ENCODE measurements around the gene SMPX. TPM values are rescaled to one million over a fixed set of nuclear protein-coding genes. Genes with fewer than 3 reads are reported as not detected.

SMPX gene
- total RNA-seq, 1 donor from 2014 or later: not detected

DNA sequence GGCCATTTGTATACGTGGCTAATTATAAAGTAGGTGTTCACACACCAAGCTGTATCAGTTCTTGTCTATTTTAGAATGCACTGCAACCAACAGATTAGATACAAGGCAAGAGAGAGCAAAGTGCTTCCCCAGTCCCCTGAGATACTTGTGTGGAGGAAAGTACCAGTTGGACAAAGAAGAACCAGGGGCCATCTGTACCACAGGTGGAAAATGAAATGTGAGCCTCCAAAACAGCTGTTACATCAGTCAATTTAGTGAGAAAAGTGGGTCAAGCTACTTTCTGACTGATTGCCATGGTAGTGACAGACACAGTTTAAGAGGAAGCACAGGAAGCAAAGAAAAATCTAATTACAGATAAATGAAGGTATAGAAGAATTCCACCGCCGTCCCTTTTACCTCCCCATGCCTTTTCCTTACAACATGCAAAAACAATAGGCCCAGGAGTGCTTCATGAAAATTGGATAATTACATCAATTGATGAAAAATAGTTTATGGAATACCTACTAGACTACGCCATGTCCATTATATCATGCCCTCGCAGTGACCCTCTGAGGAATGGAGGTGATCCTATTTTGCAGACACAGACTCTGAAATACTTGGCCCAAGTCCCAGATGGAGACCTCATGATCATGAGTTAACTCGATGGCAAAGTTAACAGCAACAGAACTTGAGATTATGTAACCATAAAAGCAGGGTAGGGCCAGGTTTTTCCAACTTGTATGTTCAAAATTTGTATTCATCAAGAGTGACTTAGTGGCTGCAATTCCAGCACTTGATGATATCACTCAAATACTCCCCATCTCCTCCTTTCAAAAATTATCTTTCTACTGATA is 15.8 kb downstream of the SMPX start:
- H3K79me2 ChIP-seq (ENCODE audit: insufficient read depth, low read length): no peaks in the 10 kb centered on the region
- H3K27me3 ChIP-seq (ENCODE audit: insufficient read depth, low read length): no peaks in the 10 kb centered on the region
- H3K9me3 ChIP-seq (ENCODE audit: insufficient read depth, low read depth, low read length): no peaks in the 10 kb centered on the region
- H3K36me3 ChIP-seq (ENCODE audit: insufficient read depth, low read length): no peaks in the 10 kb centered on the region
- TF ChIP-seq, protein P1, sequence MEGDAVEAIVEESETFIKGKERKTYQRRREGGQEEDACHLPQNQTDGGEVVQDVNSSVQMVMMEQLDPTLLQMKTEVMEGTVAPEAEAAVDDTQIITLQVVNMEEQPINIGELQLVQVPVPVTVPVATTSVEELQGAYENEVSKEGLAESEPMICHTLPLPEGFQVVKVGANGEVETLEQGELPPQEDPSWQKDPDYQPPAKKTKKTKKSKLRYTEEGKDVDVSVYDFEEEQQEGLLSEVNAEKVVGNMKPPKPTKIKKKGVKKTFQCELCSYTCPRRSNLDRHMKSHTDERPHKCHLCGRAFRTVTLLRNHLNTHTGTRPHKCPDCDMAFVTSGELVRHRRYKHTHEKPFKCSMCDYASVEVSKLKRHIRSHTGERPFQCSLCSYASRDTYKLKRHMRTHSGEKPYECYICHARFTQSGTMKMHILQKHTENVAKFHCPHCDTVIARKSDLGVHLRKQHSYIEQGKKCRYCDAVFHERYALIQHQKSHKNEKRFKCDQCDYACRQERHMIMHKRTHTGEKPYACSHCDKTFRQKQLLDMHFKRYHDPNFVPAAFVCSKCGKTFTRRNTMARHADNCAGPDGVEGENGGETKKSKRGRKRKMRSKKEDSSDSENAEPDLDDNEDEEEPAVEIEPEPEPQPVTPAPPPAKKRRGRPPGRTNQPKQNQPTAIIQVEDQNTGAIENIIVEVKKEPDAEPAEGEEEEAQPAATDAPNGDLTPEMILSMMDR (IDR thresholded peaks at IDR 0.05; ENCODE audit: insufficient read depth, low read depth, low read length): no peak
- TF ChIP-seq EZH2 (IDR thresholded peaks at IDR 0.05; ENCODE audit: insufficient read depth, low read length): no peak
- Mint-ChIP-seq H3K27me3 (ENCODE audit: low read depth, unreplicated experiment) (no peaks in the 10 kb centered on the region), H3K9me3 (ENCODE audit: unreplicated experiment) (no peaks in the 10 kb centered on the region), H3K36me3 (ENCODE audit: low read depth, unreplicated experiment) (no peaks in the 10 kb centered on the region), H3K27ac (ENCODE audit: unreplicated experiment) (no peak overlapping the region), H3K4me3 (ENCODE audit: unreplicated experiment) (no peak overlapping the region), H3K4me1 (ENCODE audit: low read depth, unreplicated experiment) (no peaks in the 10 kb centered on the region)
- H3K4me2 ChIP-seq (ENCODE audit: low read length): no peak overlapping the region
- no peak overlapping the region for H3K4me3 ChIP-seq (ENCODE audit: insufficient read depth, low read depth, low read length)
- H4K20me1 ChIP-seq (ENCODE audit: insufficient read depth, low read length): no peaks in the 10 kb centered on the region
- no peak overlapping the region for H2AFZ ChIP-seq (ENCODE audit: low read depth, low read length)
- no peak overlapping the region for H3K9ac ChIP-seq (ENCODE audit: low read length)
- FAIRE-seq (peak; percentile 79), DNase-seq (ENCODE audit: low read depth) (peak; percentile 40)
- no peaks in the 10 kb centered on the region for H3K4me1 ChIP-seq (ENCODE audit: insufficient read depth, low read length)
- H3K27ac ChIP-seq (ENCODE audit: low read depth, low read length): no peak overlapping the region

DNA sequence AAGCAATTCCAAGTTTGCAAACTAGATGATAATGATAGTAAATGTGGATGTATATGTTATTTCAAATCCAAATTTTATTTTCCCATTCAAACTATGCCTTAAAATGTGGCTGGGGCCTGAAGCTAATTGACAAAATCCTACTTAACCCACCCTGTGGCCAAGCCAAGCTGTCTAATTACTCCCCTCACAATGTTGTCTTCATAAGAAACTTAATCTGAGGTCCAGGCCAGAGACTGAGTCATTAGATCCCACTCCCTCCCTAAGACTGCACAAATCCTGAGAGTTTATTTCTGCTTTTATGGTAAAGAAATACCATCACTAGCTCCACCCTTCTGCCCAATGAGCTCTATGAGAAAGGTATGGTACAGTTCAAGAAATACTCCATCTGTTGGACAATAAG is 16.6 kb downstream of the SMPX start:
- Histone ChIP-seq H3K27me3 (ENCODE audit: insufficient read depth, low read length) (no peaks in the 10 kb centered on the region), H3K9me3 (ENCODE audit: insufficient read depth, low read depth, low read length) (no peaks in the 10 kb centered on the region), H3K9ac (ENCODE audit: low read length) (no peak overlapping the region), H3K4me3 (ENCODE audit: insufficient read depth, low read depth, low read length) (no peak overlapping the region), H4K20me1 (ENCODE audit: insufficient read depth, low read length) (no peaks in the 10 kb centered on the region), H3K36me3 (ENCODE audit: insufficient read depth, low read length) (no peaks in the 10 kb centered on the region), H3K79me2 (ENCODE audit: insufficient read depth, low read length) (no peaks in the 10 kb centered on the region), H3K27ac (ENCODE audit: low read depth, low read length) (no peak overlapping the region), H3K4me2 (ENCODE audit: low read length) (no peak overlapping the region), H3K4me1 (ENCODE audit: insufficient read depth, low read length) (no peaks in the 10 kb centered on the region), H2AFZ (ENCODE audit: low read depth, low read length) (no peak overlapping the region)
- DNase-seq (ENCODE audit: low read depth): no peak
- no peak for TF ChIP-seq EZH2 (IDR thresholded peaks at IDR 0.05; ENCODE audit: insufficient read depth, low read length)
- TF ChIP-seq, protein P1 (IDR thresholded peaks at IDR 0.05; ENCODE audit: insufficient read depth, low read depth, low read length): no peak
- no peak for FAIRE-seq
- H3K36me3 Mint-ChIP-seq (ENCODE audit: low read depth, unreplicated experiment): no peaks in the 10 kb centered on the region
- no peak overlapping the region for H3K4me3 Mint-ChIP-seq (ENCODE audit: unreplicated experiment)
- H3K9me3 Mint-ChIP-seq (ENCODE audit: unreplicated experiment): no peaks in the 10 kb centered on the region
- H3K27me3 Mint-ChIP-seq (ENCODE audit: low read depth, unreplicated experiment): no peaks in the 10 kb centered on the region
- no peaks in the 10 kb centered on the region for H3K4me1 Mint-ChIP-seq (ENCODE audit: low read depth, unreplicated experiment)
- no peak overlapping the region for H3K27ac Mint-ChIP-seq (ENCODE audit: unreplicated experiment)
